ENCODE measurements around the gene MUC4.
"Not testable (repeated sequence)": the region's sequence is repeated elsewhere in the genome, so short reads cannot be mapped to it uniquely, and the experiment has no call there.

Gene MUC4

DNA sequence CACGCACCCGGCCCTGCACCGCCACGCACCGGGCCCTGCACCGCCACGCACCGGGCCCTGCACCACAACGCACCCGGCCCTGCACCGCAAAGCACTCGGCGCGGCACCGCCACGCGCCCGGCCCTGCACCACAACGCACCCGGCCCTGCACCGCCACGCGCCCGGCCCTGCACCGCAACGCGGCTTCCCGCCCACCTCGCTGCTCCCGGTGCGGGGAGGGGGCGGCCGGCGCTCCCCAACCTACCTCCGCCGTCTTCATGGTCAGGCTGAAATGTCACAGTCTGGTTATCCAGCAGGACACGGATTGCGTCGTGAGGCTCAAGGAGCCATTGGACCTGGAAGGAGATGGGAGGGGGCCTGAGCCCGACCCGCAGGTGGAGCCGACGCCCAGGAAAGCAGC is 49.1 kb downstream of the MUC4 start:
- DNase-seq (ENCODE audit: low spot score) = no peak

DNA sequence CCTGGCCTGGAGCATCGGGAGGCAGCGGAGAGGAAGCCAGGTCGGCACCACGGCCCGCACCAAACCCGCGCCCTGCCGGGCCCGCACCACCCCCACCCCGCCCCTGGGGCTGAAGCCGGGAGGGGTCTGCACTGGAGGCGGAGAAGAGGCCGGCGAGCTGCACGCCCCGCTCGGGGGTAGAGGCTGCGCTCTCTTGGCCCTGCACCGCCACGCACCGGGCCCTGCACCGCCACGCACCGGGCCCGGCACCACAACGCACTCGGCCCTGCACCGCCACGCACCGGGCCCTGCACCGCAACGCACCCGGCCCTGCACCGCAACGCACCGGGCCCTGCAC is 49.5 kb downstream of the MUC4 start:
- DNase-seq (ENCODE audit: low spot score) = no peak

DNA sequence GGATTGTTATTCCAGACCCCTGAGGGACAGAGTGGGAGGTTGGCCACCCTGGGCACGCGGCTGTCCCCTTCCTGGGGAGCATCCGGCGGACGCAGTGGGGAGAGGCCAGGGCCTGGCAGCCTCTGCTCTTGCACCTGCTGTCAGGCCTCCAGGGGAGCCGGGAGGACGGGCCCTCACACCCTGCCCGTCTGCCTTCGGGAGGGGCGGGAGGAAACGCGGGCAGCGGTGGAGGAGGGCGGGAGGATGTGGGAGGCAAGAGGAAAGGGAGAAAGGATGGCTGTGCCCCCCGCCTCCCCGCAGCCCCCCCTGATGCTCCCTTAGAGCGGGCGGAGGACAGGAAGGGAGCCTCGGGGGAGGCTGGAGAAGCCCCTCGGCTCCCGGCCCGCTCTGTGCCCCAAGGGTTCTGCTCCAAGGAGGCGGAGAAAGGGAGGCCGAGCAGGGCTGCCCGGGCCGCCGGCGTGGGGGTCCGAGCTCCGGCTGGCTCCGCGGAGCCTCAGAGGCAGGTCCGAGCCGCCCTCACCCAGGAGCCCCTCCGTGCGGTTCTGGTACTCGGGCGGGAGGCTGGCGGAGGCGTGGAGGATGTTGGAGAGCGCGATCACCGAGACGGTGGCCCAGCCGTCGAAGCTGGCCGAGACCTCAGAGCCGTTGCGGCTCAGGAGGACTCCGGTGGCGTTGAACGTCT is 50.0 kb downstream of the MUC4 start:
- DNase-seq (ENCODE audit: low spot score) = no peak

DNA sequence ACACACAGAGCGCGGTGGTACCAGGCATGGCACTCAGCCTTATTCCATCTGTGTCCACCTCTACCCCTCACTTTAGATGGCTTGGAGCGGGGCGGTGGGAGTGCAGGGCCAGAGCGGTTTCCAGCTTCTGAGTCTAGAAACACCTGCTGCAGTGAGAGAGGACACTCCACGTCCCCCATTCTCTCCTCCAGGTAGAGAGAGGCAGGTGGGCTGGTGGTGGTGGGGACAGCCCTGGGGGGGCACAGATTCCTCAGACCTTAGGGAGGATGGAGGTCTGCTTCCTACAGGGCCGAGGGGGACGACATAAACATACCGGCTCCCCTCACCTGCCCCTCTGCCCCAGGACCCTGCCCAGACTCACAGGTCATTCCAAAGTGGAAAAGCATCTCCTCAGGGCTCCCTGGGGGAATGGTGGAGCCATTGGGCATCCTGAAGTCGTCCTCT is 50.6 kb downstream of the MUC4 start:
- DNase-seq (ENCODE audit: low spot score) = no peak

DNA sequence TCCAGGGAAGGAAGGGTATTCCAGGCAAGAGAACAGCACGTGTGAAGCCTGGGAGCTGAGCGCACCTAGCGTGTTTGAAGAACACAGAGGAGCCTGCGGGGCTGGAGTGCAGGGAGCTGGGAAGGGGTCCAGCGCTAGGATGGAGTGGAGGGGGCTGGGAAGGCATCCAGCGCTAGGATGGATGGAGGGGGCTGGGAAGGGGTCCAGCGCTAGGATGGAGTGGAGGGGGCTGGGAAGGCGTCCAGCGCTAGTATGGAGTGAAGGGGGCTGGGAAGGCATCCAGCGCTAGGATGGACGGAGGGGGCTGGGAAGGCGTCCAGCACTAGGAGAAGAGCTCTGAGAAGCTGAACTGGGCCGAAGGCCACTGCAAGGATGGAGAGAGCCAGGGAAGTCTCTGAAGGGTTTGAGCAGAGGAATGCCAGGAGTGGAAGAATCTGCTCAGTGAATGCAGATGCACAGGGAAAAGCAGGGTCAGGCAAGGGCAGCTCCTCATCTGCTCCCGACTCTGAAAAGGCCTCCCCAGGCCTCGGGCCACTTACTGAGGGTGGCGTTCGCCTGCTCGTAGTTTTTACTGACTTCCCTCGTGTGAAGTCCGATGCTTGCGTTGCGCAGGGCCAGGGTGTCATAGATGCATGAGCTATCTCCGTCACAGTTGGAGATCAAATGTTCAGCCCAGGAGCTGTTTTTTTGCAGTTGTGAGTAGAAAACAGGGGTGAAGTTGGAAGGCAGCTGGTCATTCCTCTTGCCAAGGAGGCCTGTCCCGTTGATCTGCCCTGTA is 51.2 kb downstream of the MUC4 start:
- DNase-seq (ENCODE audit: low spot score) = no peak

DNA sequence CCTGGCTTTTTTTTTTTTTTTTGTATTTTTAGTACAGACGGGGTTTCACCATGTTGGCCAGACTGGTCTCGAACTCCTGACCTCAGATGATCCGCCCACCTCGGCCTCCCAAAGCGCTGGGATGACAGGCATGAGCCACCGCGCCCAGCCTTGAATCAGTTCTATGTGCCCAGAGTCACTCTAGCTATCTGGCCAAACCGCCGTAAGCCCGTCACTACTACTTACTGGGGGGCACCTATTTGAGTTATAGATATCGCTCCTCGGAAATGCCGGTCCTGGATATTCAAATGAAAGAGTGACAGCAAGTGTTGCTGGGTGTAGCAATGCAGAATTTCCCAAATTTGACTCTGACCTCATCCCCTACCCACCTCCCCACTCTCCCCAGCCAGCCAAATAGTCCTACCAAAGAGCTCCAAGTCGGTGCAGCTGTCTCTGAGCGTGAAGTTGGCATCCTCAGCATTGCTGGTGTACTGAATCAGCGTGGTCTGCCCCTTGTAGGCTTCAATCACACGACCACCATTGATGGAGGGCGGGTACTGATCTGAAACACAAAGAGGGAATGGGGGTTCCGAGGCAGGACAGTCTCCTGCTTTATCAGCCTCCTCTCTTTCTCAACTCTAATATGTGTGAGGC is 52.9 kb downstream of the MUC4 start:
- DNase-seq (ENCODE audit: low spot score) = no peak

DNA sequence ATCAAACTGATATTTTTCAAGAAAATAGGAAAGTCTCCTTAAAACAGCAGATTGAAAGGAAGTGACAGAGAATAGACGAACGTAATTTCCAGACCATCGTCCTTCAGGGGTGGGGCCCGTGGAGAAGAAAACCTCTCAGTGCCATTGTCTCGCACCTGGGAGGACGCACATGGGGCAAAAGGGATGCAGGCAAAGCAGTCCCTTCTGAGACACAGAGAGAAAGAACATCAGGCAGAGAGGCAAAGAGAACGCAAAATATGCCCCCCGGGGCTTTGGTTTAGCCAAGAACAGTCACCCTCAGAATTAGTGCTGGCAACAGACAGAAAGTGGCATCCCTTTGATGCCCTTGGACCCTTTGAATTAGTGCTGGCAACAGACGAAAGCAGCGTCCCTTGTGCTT is 53.9 kb downstream of the MUC4 start:
- DNase-seq (ENCODE audit: low spot score) = no peak

DNA sequence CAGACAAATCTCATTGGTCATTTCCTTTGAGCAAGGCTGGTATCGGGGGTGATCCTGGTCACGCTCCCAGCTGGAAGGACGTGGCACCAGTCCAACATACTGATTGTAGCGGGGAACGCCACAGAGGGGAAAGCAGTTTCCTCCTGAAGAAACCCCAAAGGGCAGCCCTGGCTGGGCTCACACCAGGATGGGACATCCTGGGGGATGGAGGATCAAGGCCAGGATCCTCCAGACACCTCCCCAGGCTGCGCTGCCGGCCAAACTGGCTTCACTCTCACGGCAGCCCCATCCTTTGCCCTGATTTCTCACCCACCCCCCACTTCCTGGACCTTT is 54.3 kb downstream of the MUC4 start:
- no peak for DNase-seq (ENCODE audit: low spot score)

DNA sequence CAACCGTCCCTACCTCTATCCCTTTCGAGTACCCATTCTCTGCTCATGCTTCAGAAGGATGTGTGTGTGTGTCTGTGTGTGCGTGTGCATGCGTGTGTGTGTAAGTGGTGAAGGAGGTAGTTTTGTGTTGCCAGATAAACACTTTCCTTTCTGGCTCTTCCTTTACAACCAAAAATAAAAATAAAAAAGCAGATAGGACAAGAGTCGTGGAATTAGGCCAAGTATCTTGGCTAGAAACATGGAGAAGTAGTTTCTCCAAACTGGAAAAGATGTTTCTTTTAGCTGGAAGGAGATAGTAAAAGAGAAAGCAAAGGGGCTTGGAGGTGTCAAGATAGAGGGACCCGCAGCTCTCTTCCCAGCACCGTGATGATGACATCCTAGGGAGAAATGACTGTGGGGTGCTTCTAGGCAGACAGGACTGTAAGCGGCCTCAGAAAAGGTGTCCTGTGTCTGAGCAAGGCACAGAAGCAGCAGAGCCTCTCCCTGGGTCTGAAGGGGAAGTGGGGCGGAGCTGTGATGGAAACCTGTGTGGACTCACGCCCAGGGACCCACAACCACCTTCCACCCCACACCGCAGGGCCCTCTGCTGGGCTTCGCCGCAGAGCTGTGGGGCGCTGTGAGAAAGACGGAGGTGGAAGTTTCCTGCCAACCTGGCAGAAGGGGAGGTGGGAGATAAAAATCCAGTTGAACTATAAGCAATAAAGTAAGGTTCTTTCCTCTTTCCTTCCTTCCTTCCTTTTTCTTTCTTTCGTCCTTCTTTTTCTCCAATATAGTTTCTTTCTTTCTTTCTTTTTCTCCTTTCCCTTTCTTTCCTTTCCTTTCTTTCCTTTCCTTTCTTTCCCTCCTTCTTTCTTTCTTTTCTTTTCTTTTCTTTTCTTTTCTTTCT is 55.7 kb downstream of the MUC4 start:
- DNase-seq (ENCODE audit: low spot score) = no peak

DNA sequence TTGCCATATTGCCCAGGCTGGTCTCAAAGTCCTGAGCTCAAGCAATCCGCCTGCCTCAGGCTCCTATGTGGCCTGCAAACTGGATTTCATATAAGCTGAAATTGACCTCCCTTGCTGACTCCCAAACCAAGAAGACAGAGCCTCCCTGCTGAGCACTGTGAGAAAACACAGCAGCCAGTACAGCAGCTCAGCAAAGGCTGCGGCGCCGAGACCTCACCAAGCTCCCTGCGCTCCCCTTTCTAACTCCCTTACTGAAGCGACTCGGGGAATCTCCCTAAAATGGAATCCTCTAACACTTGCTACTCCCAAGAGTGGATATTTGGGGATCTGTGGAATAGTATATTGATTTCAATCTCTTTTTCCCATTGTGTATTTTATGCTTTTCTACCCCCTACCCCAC is 56.3 kb downstream of the MUC4 start:
- DNase-seq (ENCODE audit: low spot score) = no peak

DNA sequence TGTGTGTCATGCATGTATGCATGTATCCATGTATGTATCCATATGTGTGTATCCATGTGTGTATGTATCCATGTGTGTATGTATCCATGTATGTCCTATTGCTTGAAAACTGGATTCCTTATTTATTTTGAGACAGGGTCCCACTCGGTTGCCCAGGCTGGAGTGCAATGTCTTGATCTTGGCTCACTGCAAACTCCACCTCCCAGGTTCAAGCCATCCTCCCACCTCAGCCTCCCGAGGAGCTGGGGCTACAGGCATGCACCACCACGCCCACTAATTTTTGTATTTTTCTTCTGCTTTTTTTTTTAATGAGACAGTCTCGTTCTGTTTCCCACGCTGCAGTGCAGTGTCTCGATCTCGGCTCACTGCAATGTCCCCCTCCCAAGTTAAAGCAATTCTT is 56.8 kb downstream of the MUC4 start:
- DNase-seq (ENCODE audit: low spot score) = no peak

DNA sequence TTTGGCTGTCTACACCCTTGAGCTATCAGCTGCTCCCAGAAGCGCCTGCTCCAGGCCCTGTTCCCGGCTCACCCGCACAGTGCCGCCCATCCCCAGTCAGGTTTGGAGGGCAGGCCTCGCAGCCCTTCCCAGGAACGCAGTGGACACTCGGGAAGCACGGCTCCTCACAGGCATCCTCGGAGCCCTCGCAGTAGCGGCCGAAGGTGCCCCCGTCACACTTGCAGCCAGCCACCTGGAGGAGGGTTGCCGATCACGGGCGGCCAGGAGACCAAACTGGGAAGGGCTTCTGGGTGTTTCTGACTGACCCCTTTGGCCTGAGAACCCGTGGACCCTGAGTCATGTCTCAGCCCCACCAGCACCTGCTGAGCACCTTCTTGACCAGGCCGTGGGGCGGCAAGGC is 57.6 kb downstream of the MUC4 start:
- no peak for DNase-seq (ENCODE audit: low spot score)

DNA sequence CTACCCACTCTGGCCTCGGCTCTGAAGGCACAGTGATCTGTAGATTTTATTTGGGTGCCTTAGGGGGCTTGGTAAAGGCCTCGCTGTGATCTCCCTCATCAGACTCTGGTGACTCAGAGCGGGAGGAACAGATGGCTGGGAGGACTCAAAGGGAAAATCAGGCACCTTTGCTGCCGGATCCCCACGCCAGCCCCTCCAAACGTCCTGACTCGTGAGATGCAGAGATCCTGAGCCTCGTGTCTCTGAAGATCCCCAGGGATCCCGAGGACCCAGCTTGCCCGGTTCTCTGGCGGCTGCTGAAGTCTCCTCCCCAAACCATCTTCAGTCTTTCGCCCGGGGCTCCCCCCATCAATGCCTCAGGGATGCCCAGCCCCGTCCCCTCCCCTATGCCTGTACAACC is 58.1 kb downstream of the MUC4 start:
- DNase-seq (ENCODE audit: low spot score) = no peak

DNA sequence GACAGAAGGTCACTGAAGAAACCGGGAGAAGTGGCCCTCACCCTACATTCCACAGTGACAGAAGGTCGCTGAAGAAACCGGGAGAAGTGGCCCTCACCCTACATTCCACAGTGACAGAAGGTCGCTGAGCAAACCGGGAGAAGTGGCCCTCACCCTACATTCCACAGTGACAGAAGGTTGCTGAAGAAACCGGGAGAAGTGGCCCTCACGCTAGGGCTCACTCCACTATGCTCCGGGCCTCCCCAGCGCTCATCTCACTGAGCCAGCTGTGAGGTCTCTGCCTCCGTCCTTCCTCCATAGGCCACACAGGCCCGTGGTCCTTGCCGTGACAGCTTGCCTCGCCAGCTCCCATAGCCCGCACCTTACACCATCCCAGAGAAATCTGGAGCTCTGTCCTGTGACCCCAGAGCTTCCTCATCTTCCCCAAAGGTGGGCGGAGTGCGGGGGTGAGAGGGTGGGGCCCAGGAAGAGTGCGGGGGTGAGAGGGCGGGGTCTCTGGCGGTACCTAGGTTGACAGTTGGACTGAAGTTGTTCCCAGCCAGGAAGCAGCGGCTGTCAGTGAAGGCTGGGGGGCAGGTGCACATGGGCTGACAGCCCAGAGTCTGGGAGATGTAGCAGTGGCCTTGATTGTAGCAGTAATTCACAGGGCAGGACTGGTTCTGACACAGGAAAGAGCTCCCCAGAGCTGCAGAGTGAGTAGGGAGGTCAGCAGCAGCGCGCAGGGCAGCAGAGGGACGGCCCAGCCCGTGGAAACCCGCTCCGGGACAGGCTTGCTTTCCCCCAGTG is 59.0 kb downstream of the MUC4 start:
- DNase-seq (ENCODE audit: low spot score) = no peak

DNA sequence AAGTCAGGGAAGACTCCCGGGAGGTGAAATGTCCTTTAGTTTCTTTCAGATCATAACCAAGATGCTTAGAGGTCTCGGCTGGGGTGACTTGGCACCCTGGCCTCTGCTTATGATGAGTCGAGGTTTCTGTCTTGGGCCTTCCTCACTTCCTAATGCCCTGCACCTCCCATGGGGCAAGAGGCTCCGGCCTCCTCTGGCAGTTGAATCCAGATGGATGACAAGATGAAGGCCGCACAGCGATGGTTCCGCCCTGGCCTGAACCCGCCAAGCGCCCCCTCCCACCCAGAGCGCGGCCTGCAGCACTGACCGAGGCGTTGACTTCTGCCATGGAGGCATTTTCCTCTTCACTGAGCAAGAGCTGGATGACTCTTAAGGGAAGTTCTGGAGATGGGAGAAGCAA is 59.7 kb downstream of the MUC4 start:
- no peak for DNase-seq (ENCODE audit: low spot score)

DNA sequence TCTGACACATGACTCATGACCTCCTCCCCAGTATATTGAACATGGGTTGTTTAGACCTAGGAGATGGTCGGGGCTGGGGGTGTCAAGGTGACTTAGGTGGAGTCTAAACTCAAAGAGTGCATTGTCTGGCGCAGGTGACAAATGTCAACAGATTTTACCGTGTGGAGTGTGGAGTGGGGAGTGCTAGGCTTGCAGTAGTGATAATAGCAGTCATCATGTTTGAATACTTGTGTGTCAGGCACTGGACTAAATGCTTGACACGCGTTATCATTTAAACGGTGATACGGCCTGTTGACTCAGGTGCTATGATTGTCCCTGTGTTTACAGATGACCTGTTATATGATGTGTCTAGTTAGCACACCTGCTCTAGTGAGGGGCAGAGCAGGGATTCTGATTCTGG is 60.2 kb downstream of the MUC4 start:
- DNase-seq (ENCODE audit: low spot score) = no peak

DNA sequence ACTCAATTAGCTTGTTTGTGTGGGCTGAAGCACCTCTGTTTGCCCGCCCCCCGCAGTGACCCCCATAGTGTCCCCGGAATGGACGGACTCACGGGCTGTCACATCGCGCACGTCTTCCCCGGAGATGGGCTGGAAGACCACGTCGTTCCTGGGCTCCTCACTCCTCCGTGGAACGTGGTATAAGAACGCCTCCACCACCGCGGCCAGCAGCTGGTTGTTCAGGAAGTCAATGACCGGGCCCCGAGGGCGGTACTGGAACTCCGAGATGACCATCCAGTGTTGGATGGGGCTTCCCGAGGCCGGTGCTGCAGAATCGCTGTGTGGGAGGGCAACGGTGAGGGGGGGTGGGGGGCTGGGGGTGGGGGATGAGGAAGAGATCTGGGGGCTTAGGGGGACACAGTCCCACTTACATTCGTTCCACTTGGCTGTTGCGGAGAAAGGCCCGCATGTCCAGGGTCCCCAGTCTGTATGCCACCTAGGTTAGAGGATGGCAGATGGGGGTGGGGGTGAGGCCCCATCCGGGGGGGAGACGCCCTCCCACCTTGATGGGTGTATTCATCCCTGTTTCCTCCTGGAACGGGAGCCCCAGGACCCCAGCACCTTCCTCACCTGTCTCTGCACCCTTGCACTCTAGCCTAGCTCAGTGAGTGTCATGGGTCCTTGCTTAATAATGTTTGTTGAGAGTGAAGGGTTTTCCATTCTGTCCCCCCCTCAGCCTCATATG is 60.8 kb downstream of the MUC4 start:
- no peak for DNase-seq (ENCODE audit: low spot score)

DNA sequence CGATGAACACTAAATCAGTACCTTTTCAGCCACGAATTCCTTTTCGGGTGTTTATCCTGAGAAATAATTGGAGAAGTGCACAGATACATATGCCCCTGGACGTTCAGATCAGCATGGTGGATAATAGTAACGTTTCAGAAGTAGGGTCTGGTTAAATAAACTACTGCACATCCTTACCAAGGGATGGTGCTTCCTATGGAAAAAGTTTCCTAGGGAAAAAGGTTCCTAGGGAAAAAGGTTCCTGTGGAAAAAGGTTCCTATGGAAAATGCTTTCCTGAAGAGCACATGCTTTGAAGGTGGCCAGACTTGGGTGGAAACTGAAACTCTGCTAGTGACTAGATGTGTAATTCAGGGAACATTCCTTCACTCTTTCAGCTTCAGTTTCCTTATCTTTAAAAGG is 62.6 kb downstream of the MUC4 start:
- not testable (repeated sequence) for DNase-seq (ENCODE audit: low spot score)

DNA sequence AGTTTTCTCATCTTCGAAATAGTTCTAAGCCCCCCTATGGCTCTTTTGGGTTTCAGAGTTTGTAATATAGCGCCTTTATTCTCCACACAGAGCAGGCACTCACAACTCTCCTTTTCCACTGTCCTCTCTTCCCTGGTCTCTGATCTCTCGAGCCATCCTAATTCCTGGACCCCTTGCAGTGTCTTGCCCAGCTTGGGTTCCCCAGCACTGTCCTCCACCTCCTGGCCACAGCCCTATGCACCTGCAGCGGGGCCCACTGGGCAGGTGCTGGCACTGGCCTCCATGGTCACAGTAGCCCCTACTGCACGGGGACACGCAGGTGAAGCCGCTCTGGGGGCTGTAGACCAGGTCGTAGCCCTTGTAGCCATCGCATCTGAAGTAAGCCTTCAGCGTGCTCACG is 63.1 kb downstream of the MUC4 start:
- DNase-seq (ENCODE audit: low spot score) = no peak

DNA sequence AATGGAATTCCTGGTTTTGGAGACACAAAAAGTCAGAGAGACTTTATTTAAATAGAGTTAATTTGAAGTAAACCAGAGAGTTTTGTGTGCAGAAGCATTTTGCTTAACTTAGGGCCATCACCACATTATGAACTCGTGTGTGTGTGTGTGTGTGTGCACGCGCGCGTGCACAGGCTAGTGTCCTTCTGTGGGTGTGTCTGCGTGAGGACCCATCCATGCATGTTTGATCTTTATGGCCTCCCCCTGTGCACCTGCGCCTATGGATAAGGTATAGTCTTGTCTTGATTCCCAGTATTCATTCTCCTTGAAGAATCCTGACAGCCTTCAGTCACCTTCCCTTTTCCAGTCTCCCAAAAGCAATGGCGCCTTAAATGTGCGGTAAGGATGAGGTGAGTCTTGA is 65.0 kb downstream of the MUC4 start:
- DNase-seq (ENCODE audit: low spot score) = no peak

DNA sequence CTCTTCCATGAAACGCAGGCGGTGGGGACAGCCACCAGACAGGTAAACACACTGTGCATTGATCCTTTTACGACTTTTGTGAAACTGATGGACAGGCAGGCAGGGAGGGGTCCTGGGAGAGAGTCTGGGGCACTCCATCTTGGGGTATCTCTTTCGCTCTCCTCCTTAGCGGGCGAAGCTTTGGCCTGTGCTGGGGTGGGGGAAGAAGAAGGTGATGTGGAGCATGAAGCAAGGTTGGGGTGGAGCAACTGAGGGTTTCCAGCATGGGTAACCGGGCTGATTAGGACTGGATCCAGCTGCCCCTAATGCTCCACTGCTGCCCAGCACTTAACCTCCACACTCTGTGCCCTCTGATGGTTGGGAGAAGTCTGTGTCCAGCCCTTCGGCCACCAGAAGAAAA is 65.4 kb downstream of the MUC4 start:
- no peak for DNase-seq (ENCODE audit: low spot score)

Measured in CD4-positive, alpha-beta T cell treated with Interleukin-6 at 100 ng/mL for 8 hours (primary cell).